H1 (cell line): ENCODE measurements around the gene ING5. TPM values are rescaled to one million over a fixed set of nuclear protein-coding genes. Genes with fewer than 3 reads are reported as not detected.
A peak's percentile ranks its signal among the peaks of the same experiment; 100 is the strongest.

Source experiments
- CTCF ChIP-seq, 3 experiments: IDR thresholded peaks; 1 replicate in 2 of 3; 2 replicates in 1 of 3; pipeline versions ENCODE4 v1.5.1 to v1.6.1; 2011; ENCODE audit warnings: low read length in 3 of 3, mild to moderate bottlenecking in 3 of 3, inconsistent platforms in 2 of 3, low read depth in 1 of 3, moderate library complexity in 1 of 3; ENCODE audit not compliant: insufficient read depth in 1 of 3; ENCODE audit errors: control extremely low read depth in 1 of 3
- POLR2A ChIP-seq, 2 experiments: IDR thresholded peaks; 1 replicate in 1 of 2; 2 replicates in 1 of 2; pipeline ENCODE4 v1.6.1; 2011; ENCODE audit warnings: low read depth in 2 of 2, low read length in 2 of 2, mild to moderate bottlenecking in 2 of 2; ENCODE audit errors: control extremely low read depth in 1 of 2
- RBBP5 ChIP-seq: IDR thresholded peaks from 2 replicates; pipeline ENCODE4 v1.7.1; 2012; ENCODE audit warnings: low read depth, mild to moderate bottlenecking, inconsistent platforms, low read length, moderate library complexity, borderline replicate concordance
- SRF ChIP-seq: IDR thresholded peaks from 2 replicates; pipeline ENCODE4 v1.6.1; 2011; ENCODE audit warnings: mild to moderate bottlenecking, low read depth, low read length, moderate library complexity
- polyA plus RNA-seq, 7 experiments: library from polyadenylated mRNA; depleted of rRNA in 3 of 7; stranded (reverse) in 5 of 7; unstranded in 2 of 7; fragments of >200 nt in 5 of 7; fragments of 200-250 nt in 2 of 7; gene quantifications; 1 replicate in 5 of 7; 2 replicates in 1 of 7; 4 replicates in 1 of 7; pipeline versions ENCODE4 v1.2.1 to v1.2.3, GENCODE V29; 2011 to 2013; ENCODE audit warnings: missing spikeins in 2 of 7, mixed read lengths in 2 of 7
- total RNA-seq: library from RNA; stranded (reverse); fragmentation: NEBNext Ultra II Directional; extraction: Animal tissue kit (Norgen Biotek cat#: 25700); gene quantifications from 2 replicates; pipeline ENCODE4 v1.2.1, GENCODE V29; 2021

ING5 gene
- total and polyA plus RNA-seq, 2 of the 8 experiments (the other 6 are each of a cell fraction or from before 2014, with no cell fraction given), result 41.5 to 47.4 TPM

GRCh38 chr2:241734208-241734466 is 32.3 kb downstream of the ING5 start (continued):
- peak; percentile 7; the same call in 1 of the 2 replicates for TF ChIP-seq RBBP5
- TF ChIP-seq SRF, result no peak
- peak in 1 of 3 experiments; percentile 6; a peak in 1 of 4 replicates for TF ChIP-seq CTCF (IDR thresholded peaks at IDR 0.05; ENCODE audit: control extremely low read depth in 1 of 3, insufficient read depth in 1 of 3, low read depth in 1 of 3, low read length in 3 of 3)
- TF ChIP-seq POLR2A (IDR thresholded peaks at IDR 0.05; ENCODE audit: control extremely low read depth in 1 of 2, low read depth in 2 of 2, low read length in 2 of 2), result peak in 1 of 2 experiments; percentile 47; a peak in 1 of 3 replicates
